Hematopoietic multipotent progenitor cell treated with erythropoietin and hydrocortisone succinate and interleukin-3 and kit ligand, for 17 days (in vitro differentiated cells): Measurements from ENCODE around the gene STARD13.

Source experiments
- DNase-seq: peaks from one replicate; pipeline ENCODE4 v3.0.0-alpha.2; 2015; ENCODE audit warnings: low spot score

Gene STARD13

DNA sequence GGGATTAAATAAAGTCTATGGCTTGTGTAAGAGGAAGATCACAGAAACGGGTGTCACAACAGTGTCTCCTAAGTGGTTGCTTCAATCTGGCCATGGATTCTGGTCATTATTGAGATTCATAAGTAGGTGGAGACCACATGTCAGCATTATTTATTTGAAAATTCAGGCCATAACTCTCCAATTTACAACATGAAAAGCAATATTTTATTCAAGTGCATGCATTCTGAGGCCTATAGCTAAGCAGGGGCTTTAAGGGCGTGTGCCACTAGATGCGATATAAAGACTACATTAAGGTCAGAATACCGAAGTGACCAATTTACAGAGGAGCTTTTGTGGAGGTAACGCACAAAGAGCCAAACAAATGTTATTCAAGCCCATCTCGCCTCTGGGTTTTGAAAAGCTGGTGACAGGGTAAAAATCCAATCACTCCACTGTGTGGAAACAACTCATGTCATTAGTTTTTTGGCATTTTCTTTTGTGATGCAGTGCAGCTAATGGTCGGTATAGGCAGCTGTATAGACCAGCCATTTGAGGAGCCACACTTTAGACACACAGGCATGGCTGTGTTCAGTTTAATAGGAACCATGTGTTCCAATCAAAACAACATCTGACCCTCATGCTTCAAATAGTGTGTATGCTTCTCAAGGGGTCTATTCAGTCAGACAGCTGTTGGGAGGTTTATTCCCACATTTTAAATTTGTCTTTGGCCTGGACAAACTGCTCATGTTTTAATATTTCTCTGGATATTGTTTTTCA is 145.6 kb downstream of the STARD13 start:
- DNase-seq: no peak

GRCh38 chr13:33139184-33139583 is 146.4 kb downstream of the STARD13 start:
- no peak for DNase-seq

DNA sequence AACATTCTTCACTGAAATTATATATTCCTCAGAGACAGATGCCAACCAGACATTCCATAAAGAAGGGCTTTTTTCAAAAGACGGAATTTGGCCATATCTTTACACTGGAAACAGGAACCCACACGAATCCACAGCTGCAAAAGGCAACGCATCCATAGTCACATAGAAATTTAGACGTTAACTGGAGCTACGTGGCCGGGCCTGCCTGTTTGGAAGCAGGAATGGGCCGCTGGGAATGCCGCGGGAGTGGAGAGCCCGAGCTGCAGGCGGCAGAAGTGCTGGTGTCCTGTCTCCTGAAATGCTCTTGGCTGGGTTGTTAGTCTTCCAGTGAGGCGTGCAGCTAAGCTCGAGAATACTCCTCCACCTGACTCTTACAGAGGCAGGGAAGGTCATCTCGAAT is 147.1 kb downstream of the STARD13 start:
- no peak for DNase-seq

DNA sequence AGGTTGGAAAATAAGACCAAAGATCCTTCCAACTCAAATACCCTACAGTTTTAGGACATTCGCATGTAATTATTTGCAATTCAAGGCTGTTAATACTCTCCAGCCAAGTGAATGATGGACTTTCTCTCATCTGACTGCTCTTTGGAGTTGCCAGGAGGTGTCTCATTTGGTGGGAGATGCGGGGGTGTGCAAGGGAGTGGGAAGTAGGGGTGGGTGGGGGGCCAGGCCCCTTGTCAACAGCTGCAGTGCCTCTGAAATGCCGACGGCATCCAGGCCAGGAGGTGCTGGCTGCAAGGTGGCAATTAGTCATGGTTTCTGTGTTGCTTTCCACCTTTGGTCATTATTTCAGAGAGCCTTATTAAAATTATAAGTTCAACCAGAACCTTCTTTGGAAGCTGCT is 147.8 kb downstream of the STARD13 start:
- no peak for DNase-seq

DNA sequence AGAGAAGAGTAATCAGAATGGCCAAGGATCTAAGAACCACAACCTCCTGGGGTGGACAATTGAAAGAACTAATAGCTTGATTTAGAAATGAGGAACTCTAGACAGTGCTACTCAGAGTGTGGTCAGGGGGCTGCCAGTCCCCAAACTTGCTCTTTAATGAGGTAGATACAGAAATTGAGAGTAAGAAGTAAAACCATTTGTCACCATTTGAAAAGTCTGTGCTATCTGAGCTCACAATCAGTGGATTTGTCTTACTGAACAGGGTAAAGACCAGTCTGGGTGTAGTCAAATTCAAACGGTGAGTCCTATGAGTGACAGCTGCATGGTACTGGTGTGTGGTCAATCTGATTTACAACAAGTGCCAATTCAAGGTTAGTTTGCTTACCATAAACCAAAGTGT is 150.5 kb downstream of the STARD13 start:
- DNase-seq: no peak

GRCh38 chr13:33134213-33134612 is 151.3 kb downstream of the STARD13 start:
- DNase-seq: no peak

- DNase-seq: no peak
Measured at GRCh38 chr13:33132644-33133440, 152.7 kb downstream of the STARD13 start.

DNA sequence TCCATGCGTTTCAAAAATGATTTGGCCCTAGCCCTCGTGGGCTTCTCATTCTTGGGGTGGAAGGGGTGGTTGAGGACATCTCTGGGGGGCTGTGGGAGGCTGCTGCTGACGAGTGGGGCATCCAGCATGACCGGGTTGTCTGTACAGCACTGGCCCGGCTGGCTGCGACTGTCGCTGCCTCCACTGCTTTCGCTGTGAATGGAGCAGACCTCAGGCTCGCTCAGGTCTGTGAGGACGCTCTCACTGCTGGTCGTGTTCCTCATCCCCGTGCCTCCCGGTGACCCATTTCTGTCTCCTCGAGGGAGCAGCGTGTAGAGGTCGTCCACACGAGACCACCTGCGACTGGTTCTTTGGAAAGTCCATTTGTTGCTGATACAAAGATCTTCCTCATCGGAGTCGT is 155.7 kb downstream of the STARD13 start:
- DNase-seq: no peak

DNA sequence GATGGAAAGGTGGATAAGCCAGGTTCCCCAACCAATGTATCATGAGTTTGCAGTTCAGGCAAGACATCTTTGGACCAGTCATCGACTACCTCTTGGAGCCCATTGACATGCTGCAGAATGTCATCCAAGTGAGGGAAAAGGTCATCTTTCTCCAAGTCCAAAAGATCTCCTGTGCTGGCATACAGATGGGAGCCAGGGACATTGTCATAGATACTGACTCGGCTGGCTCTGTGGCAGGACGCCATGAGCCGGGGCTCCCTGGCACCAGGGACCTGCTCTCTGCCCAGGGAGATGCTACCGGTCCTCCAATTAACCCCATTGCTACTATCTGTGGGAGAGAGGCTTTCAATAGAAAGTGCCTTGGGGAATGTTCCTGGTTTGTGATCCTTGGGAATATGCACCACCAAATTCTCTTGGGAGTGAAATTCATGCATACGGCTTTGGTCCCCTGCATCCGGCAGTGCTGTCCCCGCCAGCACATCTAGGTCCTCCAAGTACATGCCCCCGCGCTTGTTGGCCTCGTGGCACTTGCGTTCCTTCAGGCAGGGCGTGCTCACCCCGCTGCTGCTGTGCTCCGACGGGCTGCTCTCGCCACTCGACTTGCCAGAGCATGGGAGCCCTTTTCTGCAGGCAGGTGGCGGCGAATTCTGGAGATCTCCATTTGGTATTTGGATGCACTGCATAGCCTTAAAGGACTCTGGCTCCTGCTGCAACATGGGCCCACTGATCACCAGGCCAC is 156.3 kb downstream of the STARD13 start:
- no peak for DNase-seq

GRCh38 chr13:33128134-33128533 is 157.4 kb downstream of the STARD13 start:
- no peak for DNase-seq

- no peak for DNase-seq
Measured at GRCh38 chr13:33127009-33127551, 158.5 kb downstream of the STARD13 start.

DNA sequence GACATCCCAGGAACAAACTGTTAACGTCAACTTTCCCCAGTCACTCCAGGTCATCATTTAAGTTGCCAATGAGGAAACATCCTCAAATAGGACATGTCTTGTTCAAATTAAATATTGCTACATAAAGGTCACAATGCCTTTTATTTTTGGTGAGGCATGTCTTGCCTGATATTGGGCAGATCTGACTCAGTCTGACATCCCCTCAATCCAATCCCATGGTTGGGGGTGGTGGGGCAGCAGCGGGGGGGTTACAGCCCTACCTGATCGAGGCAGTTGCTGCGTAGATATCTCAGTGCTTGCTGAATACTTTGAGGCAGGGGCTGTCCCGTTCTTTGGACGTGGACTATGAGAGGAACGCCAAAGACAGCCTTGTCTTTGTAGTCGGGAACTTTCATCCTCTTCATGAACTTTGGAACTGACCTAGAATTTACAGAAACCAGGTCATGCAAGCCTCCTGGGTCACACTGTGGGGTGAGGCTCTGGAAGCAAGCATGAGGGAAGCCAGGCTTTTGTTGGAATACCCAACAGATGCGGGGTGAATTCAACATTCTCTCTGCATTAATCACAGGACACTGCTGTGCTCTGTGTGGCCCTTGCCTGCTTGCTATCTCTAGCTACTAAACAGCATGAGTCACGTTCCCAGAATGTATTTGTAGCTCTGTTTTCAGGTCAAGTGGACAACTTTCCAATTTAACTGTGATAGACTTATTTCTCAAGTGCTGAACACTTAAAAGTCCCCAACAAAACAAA is 159.6 kb downstream of the STARD13 start:
- no peak for DNase-seq

DNA sequence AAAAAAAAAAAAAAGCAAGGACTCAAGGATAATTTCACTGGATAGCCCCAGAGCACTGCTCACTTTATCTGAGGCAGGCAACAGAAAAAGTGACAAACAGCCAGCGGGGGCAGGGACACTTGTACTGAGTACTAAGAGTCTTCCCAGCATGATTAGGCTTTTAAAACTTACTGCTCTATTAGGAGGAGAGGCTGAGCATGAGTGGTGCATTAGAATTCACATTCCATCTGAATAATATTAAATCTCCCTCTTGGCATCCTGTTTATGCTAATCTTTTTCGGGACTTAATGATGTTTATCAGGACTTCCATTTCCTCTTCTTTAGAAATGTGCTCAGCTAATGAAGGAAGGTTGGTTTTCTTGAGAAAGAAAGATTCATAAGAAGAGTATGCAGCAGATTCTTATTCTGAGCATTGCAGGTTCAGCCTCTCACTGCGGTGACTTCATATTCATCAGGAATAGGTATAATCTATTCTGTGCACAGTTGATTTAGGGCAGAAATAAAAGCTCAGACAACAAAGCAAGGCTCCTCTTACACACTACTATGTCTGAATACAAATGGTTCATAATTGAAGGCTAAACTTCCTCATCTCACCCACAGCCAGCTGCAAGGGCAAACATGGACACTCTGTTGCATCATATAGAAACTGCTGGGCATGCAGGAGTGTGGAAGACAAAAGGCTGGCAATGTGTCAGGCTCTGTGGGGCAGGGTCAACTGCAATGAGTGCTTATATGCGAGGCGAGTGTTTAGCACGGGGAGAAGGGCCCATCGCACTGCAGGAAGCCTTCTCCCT is 162.3 kb downstream of the STARD13 start:
- no peak for DNase-seq

DNA sequence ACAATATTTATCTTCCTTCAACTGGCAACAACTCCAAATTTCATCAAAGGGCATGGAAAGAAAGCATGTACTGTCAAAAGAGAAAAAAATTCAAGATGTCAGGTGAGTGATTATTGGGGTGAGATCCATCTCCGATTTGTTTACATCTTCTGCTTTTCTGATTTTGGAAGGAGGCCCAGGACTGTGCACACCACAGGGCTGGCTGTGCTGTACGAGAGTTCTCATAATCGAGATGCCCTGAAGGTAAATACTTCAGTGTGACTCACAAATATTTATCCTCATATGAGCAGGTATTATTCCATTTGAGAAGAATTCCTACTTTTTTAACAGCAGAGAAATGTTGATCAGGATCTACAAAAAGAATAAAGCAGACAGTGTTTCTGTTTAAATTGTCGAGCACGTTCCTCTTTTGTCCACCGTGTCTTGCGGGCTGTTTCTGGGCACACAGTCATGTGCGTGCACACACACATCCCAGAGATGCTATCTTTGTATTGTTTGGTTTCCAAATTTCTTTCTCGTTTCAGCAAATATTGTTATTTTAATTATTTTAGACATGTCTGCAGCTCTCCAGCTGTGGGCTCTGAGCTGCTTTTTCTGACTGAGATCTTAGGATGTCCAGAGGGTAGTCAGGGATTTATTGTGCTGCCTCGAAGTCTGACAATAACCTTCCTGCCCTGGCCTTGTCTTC is 165.6 kb downstream of the STARD13 start:
- no peak for DNase-seq

DNA sequence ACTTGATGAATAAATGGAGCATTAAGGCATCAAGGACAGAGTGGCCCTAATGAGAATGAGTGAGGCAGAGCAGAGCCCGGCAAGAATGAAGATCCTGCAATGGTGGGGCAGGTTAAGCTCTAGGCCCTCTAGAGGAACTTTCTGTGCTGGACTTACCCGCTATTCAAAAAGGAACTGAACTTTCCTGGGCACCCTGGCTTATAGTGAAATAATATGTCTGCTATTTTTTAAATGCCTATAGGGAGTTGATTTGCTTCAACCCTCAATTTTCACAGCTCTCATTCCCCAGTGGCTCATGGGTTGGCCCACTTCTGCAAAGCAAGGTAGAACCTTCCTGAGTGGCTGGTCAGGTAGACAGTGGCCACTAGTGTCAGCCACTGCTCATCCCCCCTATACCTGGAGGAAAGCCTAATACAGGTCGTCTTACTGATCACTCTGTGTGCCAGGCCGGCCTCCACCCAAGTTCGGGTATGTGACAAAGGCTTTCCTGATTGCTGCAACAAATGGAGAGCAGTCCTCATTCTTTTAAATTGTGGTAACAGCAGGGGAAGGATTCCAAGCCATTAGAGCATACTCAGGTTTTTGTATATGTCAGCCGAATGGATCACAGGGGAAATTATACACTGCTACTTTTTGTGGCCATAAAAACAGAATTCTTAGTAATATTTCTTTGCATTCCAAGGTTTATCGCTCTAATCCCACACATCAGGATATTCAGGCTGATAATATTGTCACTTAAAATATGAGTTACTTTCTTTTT is 166.4 kb downstream of the STARD13 start:
- no peak for DNase-seq

DNA sequence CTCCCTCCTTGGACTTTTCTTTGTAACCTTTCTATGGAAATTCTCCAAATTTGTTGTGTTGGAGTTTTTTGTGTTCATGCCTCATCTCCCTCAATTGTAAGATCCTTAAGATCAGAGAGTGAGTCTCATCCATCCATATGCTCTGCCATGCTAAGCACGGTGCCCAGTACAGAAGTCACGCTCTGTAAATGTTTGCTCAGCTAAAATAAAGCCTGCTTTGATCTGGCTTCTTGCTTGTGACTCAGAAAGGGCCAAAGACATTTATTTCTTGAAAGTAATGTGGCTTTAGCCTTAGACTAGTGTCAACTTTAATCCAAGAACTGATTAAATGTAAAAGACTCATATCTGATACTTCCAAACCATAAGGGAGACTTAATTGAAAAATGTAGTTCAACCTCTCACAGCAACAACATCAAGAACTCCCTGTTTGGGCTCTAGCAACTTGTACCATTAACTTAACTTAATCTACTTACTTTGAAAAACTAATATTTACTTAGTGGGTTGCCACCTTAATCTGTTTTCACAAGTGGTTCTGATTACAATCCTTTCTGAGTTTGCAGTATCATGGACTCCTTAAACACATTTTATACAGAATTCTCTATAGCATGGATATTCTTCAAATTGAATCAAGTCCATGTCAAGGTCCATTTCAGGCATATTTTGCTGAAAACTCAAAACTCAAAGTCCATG is 169.1 kb downstream of the STARD13 start:
- DNase-seq: no peak

DNA sequence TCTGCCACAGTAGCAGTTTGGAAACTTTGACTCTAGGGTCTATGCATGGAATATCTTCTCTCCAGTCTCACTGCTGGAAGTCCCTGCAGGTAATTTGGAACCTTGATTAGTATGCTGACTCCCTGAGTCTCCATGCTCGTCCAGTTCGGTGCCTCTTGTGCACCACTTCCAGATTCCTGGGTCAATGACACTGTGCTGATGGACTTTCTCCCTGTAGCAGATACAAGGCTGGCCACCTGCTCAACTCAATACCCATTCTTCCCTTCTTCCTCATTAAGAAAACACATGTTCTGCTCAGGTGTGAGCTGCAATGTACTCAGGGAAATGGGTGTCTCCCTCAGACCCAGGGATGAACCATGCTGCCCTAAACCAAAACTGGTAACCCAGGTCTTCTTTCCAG is 170.3 kb downstream of the STARD13 start:
- DNase-seq: no peak

- no peak for DNase-seq
Measured at GRCh38 chr13:33114146-33114545, 171.4 kb downstream of the STARD13 start.

DNA sequence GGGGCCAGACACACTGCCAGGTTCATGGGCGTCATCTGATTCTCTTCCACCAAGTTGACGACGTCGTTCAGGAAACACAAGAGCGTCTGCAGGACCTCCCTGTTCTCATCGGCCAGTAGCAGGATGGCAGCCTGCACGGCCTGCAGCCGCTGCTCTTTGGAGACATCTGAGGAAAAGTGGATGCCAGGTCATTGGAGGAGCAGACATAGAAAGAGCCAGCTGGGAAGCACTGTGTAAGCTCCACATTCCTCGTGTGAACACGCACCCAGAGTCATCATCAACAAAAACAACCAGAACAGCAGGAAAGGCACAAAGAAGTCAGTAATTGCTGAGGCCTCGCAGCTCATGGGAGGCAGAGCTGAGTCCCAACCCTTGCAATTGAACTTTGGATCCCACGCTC is 172.8 kb downstream of the STARD13 start:
- DNase-seq: no peak
